Activated T-cell treated with anti-CD3 and anti-CD28 coated beads, Interleukin-2, amount 50 U/mL, for 48 hours (primary cell): ENCODE data around the gene ZBTB12.
"Not testable (repeated sequence)": the region's sequence is repeated elsewhere in the genome, so short reads cannot be mapped to it uniquely, and the experiment has no call there.

Experiments used
- DNase-seq, 2 experiments: peaks; one replicate each; pipeline ENCODE4 v3.0.0-alpha.2; 2020

Gene ZBTB12

GRCh38 chr6:31901953-31902643, at the start of gene ZBTB12:
ZBTB12 (minus strand) TSS chr6:31902086; CDS start chr6:31901305, 781 bp downstream.
- peak; percentile 87 to 90 for DNase-seq

- no peak for DNase-seq
Measured at GRCh38 chr6:31949926-31950548, 48.2 kb upstream of the ZBTB12 start.

GRCh38 chr6:31948753-31949413, 47.0 kb upstream of the ZBTB12 start:
- DNase-seq, result no peak

GRCh38 chr6:31948306-31948705, 46.4 kb upstream of the ZBTB12 start:
- no peak for DNase-seq

- DNase-seq, result no peak
Measured at GRCh38 chr6:31947864-31948263, 46.0 kb upstream of the ZBTB12 start.

GRCh38 chr6:31947070-31947675, 45.3 kb upstream of the ZBTB12 start:
- DNase-seq, result no peak

GRCh38 chr6:31946370-31946885, 44.5 kb upstream of the ZBTB12 start:
- no peak for DNase-seq

GRCh38 chr6:31945507-31946369, 43.9 kb upstream of the ZBTB12 start, which contains the start of gene CFB:
CFB (plus strand) TSS chr6:31946095; CDS start chr6:31946222, 127 bp downstream.
- DNase-seq, result no peak

- no peak for DNase-seq
Measured at GRCh38 chr6:31945154-31945506, 43.2 kb upstream of the ZBTB12 start.

- no peak for DNase-seq
Measured at GRCh38 chr6:31943742-31944141, 41.9 kb upstream of the ZBTB12 start.

- no peak for DNase-seq
Measured at GRCh38 chr6:31940256-31940664, 38.4 kb upstream of the ZBTB12 start.

GRCh38 chr6:31935823-31936222, 33.9 kb upstream of the ZBTB12 start:
- no peak for DNase-seq

- DNase-seq, result no peak
Measured at GRCh38 chr6:31935021-31935420, 33.1 kb upstream of the ZBTB12 start.

GRCh38 chr6:31933537-31933936, 31.7 kb upstream of the ZBTB12 start:
- DNase-seq, result no peak

GRCh38 chr6:31932137-31932536, 30.3 kb upstream of the ZBTB12 start:
- not testable (repeated sequence) for DNase-seq

GRCh38 chr6:31930962-31931361, 29.1 kb upstream of the ZBTB12 start:
- DNase-seq, result no peak

- no peak for DNase-seq
Measured at GRCh38 chr6:31928672-31928939, 26.7 kb upstream of the ZBTB12 start.

GRCh38 chr6:31927863-31928671, 26.2 kb upstream of the ZBTB12 start:
- no peak for DNase-seq

- no peak for DNase-seq
Measured at GRCh38 chr6:31927242-31927862, 25.5 kb upstream of the ZBTB12 start, which contains the start of gene C2. C2 (plus strand) TSS chr6:31927717; CDS start chr6:31927753, 36 bp downstream.

GRCh38 chr6:31922942-31923341, 21.1 kb upstream of the ZBTB12 start:
- DNase-seq, result peak in 1 of 2 experiments; percentile 46

GRCh38 chr6:31920811-31921210, 18.9 kb upstream of the ZBTB12 start:
- no peak for DNase-seq
